GM23248 (cell line): ENCODE data around the gene HEPACAM. TPM values are rescaled to one million over a fixed set of nuclear protein-coding genes. Genes with fewer than 3 reads are reported as not detected.
"Not testable (repeated sequence)": the region's sequence is repeated elsewhere in the genome, so short reads cannot be mapped to it uniquely, and the experiment has no call there.

Experiments
- DNase-seq: peaks from one replicate; pipeline ENCODE4 v3.0.0-alpha.2; 2015
- H2AFZ ChIP-seq: fragments of 200-600 bp; sonication (generic); 2 replicates; pipeline ENCODE4 v1.6.1; 2016; ENCODE audit warnings: antibody characterized with exemption
- H3F3A ChIP-seq: fragments of 200-600 bp; sonication (generic); 2 replicates; pipeline ENCODE4 v1.6.1; 2016; ENCODE audit warnings: mild to moderate bottlenecking, antibody characterized with exemption, mixed run types; ENCODE audit not compliant: insufficient read depth
- H3K27ac ChIP-seq: fragments of 200-600 bp; sonication (generic); 2 replicates; pipeline ENCODE4 v1.5.1; 2016; ENCODE audit warnings: mild to moderate bottlenecking
- H3K27me3 ChIP-seq: fragments of 200-600 bp; sonication (generic); replicated peaks from 2 replicates; pipeline ENCODE4 v1.6.1; 2016; ENCODE audit warnings: mild to moderate bottlenecking; ENCODE audit not compliant: insufficient read depth
- H3K36me3 ChIP-seq: fragments of 200-600 bp; sonication (generic); 2 replicates; pipeline ENCODE4 v1.6.1; 2016; ENCODE audit warnings: low read depth, mild to moderate bottlenecking
- H3K4me1 ChIP-seq: fragments of 200-600 bp; sonication (generic); 2 replicates; pipeline ENCODE4 v1.6.1; 2016; ENCODE audit warnings: mild to moderate bottlenecking; ENCODE audit not compliant: insufficient read depth
- H3K4me2 ChIP-seq: fragments of 200-600 bp; sonication (generic); one replicate; pipeline ENCODE4 v1.6.1; 2016; ENCODE audit warnings: mild to moderate bottlenecking; ENCODE audit not compliant: unreplicated experiment
- H3K4me3 ChIP-seq: fragments of 200-600 bp; sonication (generic); 2 replicates; pipeline ENCODE4 v1.5.1; 2016; ENCODE audit warnings: mild to moderate bottlenecking
- H3K79me2 ChIP-seq: fragments of 200-600 bp; sonication (generic); 2 replicates; pipeline ENCODE4 v1.6.1; 2016; ENCODE audit warnings: mild to moderate bottlenecking; ENCODE audit not compliant: insufficient read depth
- H3K9ac ChIP-seq: fragments of 200-600 bp; sonication (generic); 2 replicates; pipeline ENCODE4 v1.6.1; 2016; ENCODE audit warnings: mild to moderate bottlenecking
- H3K9me2 ChIP-seq: fragments of 200-600 bp; sonication (generic); 2 replicates; pipeline ENCODE4 v1.6.1; 2016; ENCODE audit warnings: mixed run types, mild to moderate bottlenecking, moderate library complexity; ENCODE audit not compliant: insufficient read depth
- H3K9me3 ChIP-seq: fragments of 200-600 bp; sonication (generic); one replicate; pipeline ENCODE4 v1.6.1; 2017; ENCODE audit warnings: low read depth
- H4K20me1 ChIP-seq: fragments of 200-600 bp; sonication (generic); 2 replicates; pipeline ENCODE4 v1.6.0; 2016; ENCODE audit not compliant: insufficient read depth
- EZH2 ChIP-seq: fragments of 200-600 bp; sonication (generic); IDR thresholded peaks from 2 replicates; pipeline ENCODE4 v1.6.1; 2018; ENCODE audit warnings: antibody characterized with exemption, mild to moderate bottlenecking; ENCODE audit not compliant: insufficient read depth, poor library complexity, severe bottlenecking
- EZH2phosphoT487 ChIP-seq: fragments of 200-600 bp; sonication (generic); IDR thresholded peaks from 2 replicates; pipeline ENCODE4 v1.6.1; 2018; ENCODE audit warnings: antibody characterized with exemption, moderate library complexity, mild to moderate bottlenecking, low read depth; ENCODE audit not compliant: insufficient read depth
- WGBS, 2 experiments: methylation state at CpG; one replicate each; pipeline ENCODE4 v1.1.6; 2015 to 2017; ENCODE audit warnings: low lambda C conversion rate in 2 of 2, low coverage in 1 of 2; ENCODE audit errors: missing lambda C conversion rate in 2 of 2; 5-methylcytosine and 5-hydroxymethylcytosine counted together
- in situ Hi-C: fragments of 300-500 bp; cut with MboI; formaldehyde crosslinking; loops from 2 replicates; pipeline ENCODE4 v1.15.0; 2020
- polyA plus RNA-seq: library from polyadenylated mRNA; unstranded; fragments of >200 nt; fragmentation: Nextera tagmentation; extraction: Ambion mirVana; gene quantifications from 2 replicates; pipeline ENCODE4 v1.2.1, GENCODE V29; 2016
- total RNA-seq: library from RNA; depleted of rRNA; stranded (reverse); fragments of >200 nt; shearing (Covaris generic); gene quantifications from 2 replicates; pipeline ENCODE4 v1.2.3, GENCODE V29; 2014

Gene HEPACAM
- total and polyA plus RNA-seq, 2 experiments from 2014 or later = not detected

GRCh38 chr11:124970925-124971324 is 35.1 kb upstream of the HEPACAM start:
- Histone ChIP-seq H4K20me1 (no peaks in the 10 kb centered on the region), H3K27ac (no peak overlapping the region), H3K27me3 (no peaks in the 10 kb centered on the region), H3K9ac (no peak overlapping the region), H3K9me3 (no peaks in the 10 kb centered on the region), H3K4me3 (no peak overlapping the region), H3K36me3 (no peaks in the 10 kb centered on the region), H3F3A (no peaks in the 10 kb centered on the region), H2AFZ (peak overlapping the region; percentile 35; the same call in 1 of the 2 replicates), H3K4me1 (no peaks in the 10 kb centered on the region), H3K9me2 (no peaks in the 10 kb centered on the region), H3K4me2 (no peak overlapping the region), H3K79me2 (no peaks in the 10 kb centered on the region)
- in situ Hi-C loops = loop anchor here (10.0 to 25.0 kb wide), 2 partner anchors 174 to 441 kb away; no protein-coding TSS in a partner anchor
- DNase-seq = peak; percentile 47
- WGBS, 2 experiments = 77 to 89% methylated on average over 2 of the region's 2 CpGs
- no peak for TF ChIP-seq EZH2
- TF ChIP-seq EZH2phosphoT487 = no peak

DNA sequence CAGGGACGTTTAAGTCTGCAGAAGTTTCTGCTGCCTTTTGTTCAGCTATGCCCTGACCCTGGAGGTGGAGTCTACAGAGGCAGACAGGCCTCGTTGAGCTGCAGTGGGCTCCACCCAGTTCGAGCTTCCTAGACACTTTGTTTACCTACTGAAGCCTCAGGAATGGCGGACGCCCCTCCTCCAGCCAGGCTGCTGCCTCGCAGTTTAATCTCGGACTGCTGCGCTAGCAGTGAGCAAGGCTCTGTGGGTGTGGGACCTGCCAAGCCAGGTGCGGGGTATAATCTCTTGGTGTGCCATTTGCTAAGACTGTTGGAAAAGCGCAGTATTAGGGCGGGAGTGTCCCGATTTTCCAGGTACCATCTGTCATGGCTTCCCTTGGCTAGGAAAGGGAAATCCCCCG is 32.4 kb upstream of the HEPACAM start:
- not testable (repeated sequence) for H3K9ac ChIP-seq, H3K27ac ChIP-seq, H3F3A ChIP-seq, H2AFZ ChIP-seq, DNase-seq, H3K4me3 ChIP-seq, H3K9me3 ChIP-seq, H3K36me3 ChIP-seq, H4K20me1 ChIP-seq, H3K9me2 ChIP-seq, H3K79me2 ChIP-seq, H3K27me3 ChIP-seq, H3K4me1 ChIP-seq, H3K4me2 ChIP-seq
- in situ Hi-C loops = loop anchor here (25.0 kb wide), 1 partner anchor 444 kb away; no protein-coding TSS in a partner anchor
- 91 to 92% methylated on average over 13 of the region's 13 CpGs for WGBS, 2 experiments

- TF ChIP-seq EZH2phosphoT487 (no peak), EZH2 (no peak)
- Histone ChIP-seq H3K9me2 (no peaks in the 10 kb centered on the region), H3K4me2 (no peak overlapping the region), H4K20me1 (no peaks in the 10 kb centered on the region), H3K4me1 (no peaks in the 10 kb centered on the region), H3K4me3 (no peak overlapping the region), H3F3A (no peaks in the 10 kb centered on the region), H3K36me3 (no peaks in the 10 kb centered on the region), H3K9ac (no peak overlapping the region), H3K27me3 (no peaks in the 10 kb centered on the region), H3K27ac (no peak overlapping the region), H2AFZ (no peak overlapping the region), H3K9me3 (no peaks in the 10 kb centered on the region), H3K79me2 (no peaks in the 10 kb centered on the region)
- 21 to 22% methylated on average over 5 of the region's 5 CpGs for WGBS, 2 experiments
- peak; percentile 83 for DNase-seq
- in situ Hi-C loops = loop anchor here (25.0 kb wide), 1 partner anchor 450 kb away; no protein-coding TSS in a partner anchor
Measured at GRCh38 chr11:124961972-124962609, 26.2 kb upstream of the HEPACAM start.

GRCh38 chr11:124955035-124955434 is 19.2 kb upstream of the HEPACAM start:
- Histone ChIP-seq H3K9me3 (no peaks in the 10 kb centered on the region), H3K9ac (peak overlapping the region; percentile 89; the same call in 1 of the 2 replicates), H3K79me2 (no peaks in the 10 kb centered on the region), H3K4me3 (peak overlapping the region; percentile 81), H2AFZ (0 out of 2 replicates have a peak overlapping the region, but pooled peaks have one; percentile 97), H3K27ac (no peak overlapping the region), H3K4me2 (peak overlapping the region; percentile 96), H3F3A (no peaks in the 10 kb centered on the region; the same call in 1 of the 2 replicates), H3K9me2 (no peaks in the 10 kb centered on the region), H3K4me1 (peaks cover 14% of the 10 kb centered on the region; the same call in 1 of the 2 replicates), H4K20me1 (no peaks in the 10 kb centered on the region), H3K27me3 (no peaks in the 10 kb centered on the region), H3K36me3 (no peaks in the 10 kb centered on the region)
- in situ Hi-C loops = loop anchor here (25.0 kb wide), 1 partner anchor 457 kb away; no protein-coding TSS in a partner anchor
- TF ChIP-seq EZH2 (no peak), EZH2phosphoT487 (no peak)
- no peak for DNase-seq
